HepG2 (cell line): Measurements from ENCODE around the gene EMP2. TPM values are rescaled to one million over a fixed set of nuclear protein-coding genes. Genes with fewer than 3 reads are reported as not detected.

Source experiments
- ATAC-seq: fragments of 200-7000 bp; cut with Tn5 transposase; 3 replicates; pipeline ENCODE4 v1.9.1; 2020; ENCODE audit warnings: mild to moderate bottlenecking, moderate library complexity
- BruUV-seq: library from RNA; stranded (reverse); fragments of 400-500 nt; replicated peaks from 2 replicates; lab custom pipeline; 2021; lab: Mats Ljungman, UMichigan
- CTCF ChIA-PET: fragments of 300-600 bp; formaldehyde crosslinking; extraction: SDS; loops from one replicate; lab custom pipeline; 2021; ENCODE audit warnings: low total read pairs, inconsistent platforms, low intra/inter-chr PET ratio; lab: Yijun Ruan, JAX
- POLR2A ChIA-PET: fragments of 350-600 bp; sonication (Branson Sonifier 250); formaldehyde crosslinking; loops from one replicate; lab custom pipeline; 2020; ENCODE audit warnings: antibody characterized with exemption, inconsistent platforms; lab: Yijun Ruan, JAX
- DNase-seq: peaks from one replicate; pipeline ENCODE4 v3.0.0-alpha.2; 2015; ENCODE audit warnings: low spot score
- FAIRE-seq: peaks from 3 replicates; lab custom pipeline; 2011; peaks lifted over from hg19 to GRCh38; lab: Jason Lieb, UNC
- H2AFZ ChIP-seq: one replicate; pipeline ENCODE4 v1.6.1; 2011; ENCODE audit warnings: low read length, inconsistent platforms
- H3K27ac ChIP-seq: fragments of 300-600 bp; 3 replicates; pipeline ENCODE4 v1.8.0; 2011; ENCODE audit warnings: mixed run types, mild to moderate bottlenecking, mixed read lengths, low read length, inconsistent platforms; ENCODE audit not compliant: insufficient read depth; ENCODE audit errors: extremely low read length
- H3K27me3 ChIP-seq, 2 experiments: fragments of 200-600 bp in 1 of 2; 2 replicates in 1 of 2; 3 replicates in 1 of 2; pipeline versions ENCODE4 v1.6.0 to v1.8.0; 2011; ENCODE audit warnings: low read length in 2 of 2, mild to moderate bottlenecking in 2 of 2, moderate library complexity in 2 of 2, inconsistent platforms in 1 of 2; ENCODE audit not compliant: insufficient read depth in 2 of 2, control insufficient read depth in 1 of 2
- H3K36me3 ChIP-seq, 2 experiments: fragments of 200-600 bp in 1 of 2; replicated peaks in 1 of 2; 2 replicates in 1 of 2; 3 replicates in 1 of 2; pipeline versions ENCODE4 v1.5.1 to v1.8.0; 2011; ENCODE audit warnings: low read length in 2 of 2, inconsistent platforms in 1 of 2; ENCODE audit not compliant: insufficient read depth in 2 of 2, control insufficient read depth in 1 of 2
- H3K4me1 ChIP-seq: 2 replicates; pipeline ENCODE4 v1.5.1; 2012; ENCODE audit warnings: low read length, inconsistent platforms; ENCODE audit not compliant: insufficient read depth
- H3K4me2 ChIP-seq: 2 replicates; pipeline ENCODE4 v1.6.0; 2011; ENCODE audit warnings: low read depth, low read length, inconsistent platforms
- H3K4me3 ChIP-seq, 3 experiments: fragments of 200-600 bp in 1 of 3; sonication (generic), shearing (Covaris generic) in 1 of 3; replicated peaks in 1 of 3; 2 replicates each; pipeline ENCODE4 v1.5.1; 2011 to 2016; ENCODE audit warnings: low read length in 3 of 3, inconsistent platforms in 2 of 3, low read depth in 2 of 3, mild to moderate bottlenecking in 2 of 3, control low read depth in 1 of 3, mixed read lengths in 1 of 3; ENCODE audit not compliant: insufficient read depth in 1 of 3
- H3K79me2 ChIP-seq: one replicate; pipeline ENCODE4 v1.6.1; 2011; ENCODE audit warnings: low read length, inconsistent platforms; ENCODE audit not compliant: insufficient read depth
- H3K9ac ChIP-seq: 2 replicates; pipeline ENCODE4 v1.6.0; 2011; ENCODE audit warnings: mild to moderate bottlenecking, low read depth, low read length, inconsistent platforms; ENCODE audit not compliant: insufficient read depth
- H3K9me3 ChIP-seq: 2 replicates; pipeline ENCODE4 v1.5.1; 2012; ENCODE audit warnings: mild to moderate bottlenecking, low read length
- H4K20me1 ChIP-seq: 2 replicates; pipeline ENCODE4 v1.6.0; 2011; ENCODE audit warnings: inconsistent platforms, mild to moderate bottlenecking, low read length, moderate library complexity; ENCODE audit not compliant: insufficient read depth
- CHD4 ChIP-seq: fragments of 200-600 bp; sonication (generic); IDR thresholded peaks from 2 replicates; pipeline ENCODE4 v1.7.0; 2017; ENCODE audit warnings: mild to moderate bottlenecking, low read length, borderline replicate concordance
- KDM1A ChIP-seq: IDR thresholded peaks from 2 replicates; pipeline ENCODE4 v1.6.1; 2016; ENCODE audit warnings: missing compliant biosample characterization
- KDM5A ChIP-seq: fragments of 200-600 bp; sonication (generic); IDR thresholded peaks from 2 replicates; pipeline ENCODE4 v1.7.0; 2018; ENCODE audit warnings: antibody characterized with exemption, mild to moderate bottlenecking, low read length, borderline replicate concordance
- NCOA5 ChIP-seq: sonication (generic); formaldehyde crosslinking; IDR thresholded peaks from 2 replicates; pipeline ENCODE4 v1.4.0; 2020; ENCODE audit warnings: missing genetic modification reagents
- NR2F1 ChIP-seq, 2 experiments: fragments of 450-650 bp in 1 of 2; formaldehyde crosslinking in 1 of 2; IDR thresholded peaks; 2 replicates each; pipeline versions ENCODE4 v1.5.0 to v1.6.1; 2016 to 2020; ENCODE audit warnings: mild to moderate bottlenecking in 1 of 2, missing compliant biosample characterization in 1 of 2, missing genetic modification reagents in 1 of 2, moderate library complexity in 1 of 2
- RCOR2 ChIP-seq: IDR thresholded peaks from 2 replicates; pipeline ENCODE4 v1.6.1; 2016; ENCODE audit warnings: missing biosample characterization, missing genetic modification reagents
- ZMYM2 ChIP-seq: sonication (generic); formaldehyde crosslinking; IDR thresholded peaks from 2 replicates; pipeline ENCODE4 v1.8.0; 2022; ENCODE audit warnings: mild to moderate bottlenecking, missing genetic modification reagents
- ZMYM3 ChIP-seq: sonication (generic); formaldehyde crosslinking; IDR thresholded peaks from 2 replicates; pipeline ENCODE4 v1.5.1; 2020; ENCODE audit warnings: mild to moderate bottlenecking, missing genetic modification reagents
- ZNF629 ChIP-seq: sonication (generic); formaldehyde crosslinking; conservative IDR thresholded peaks from 2 replicates; pipeline ENCODE4 v1.5.0; 2020; ENCODE audit warnings: missing genetic modification reagents
- ZNF674 ChIP-seq: sonication (generic); formaldehyde crosslinking; IDR thresholded peaks from 2 replicates; pipeline ENCODE4 v1.5.0; 2020; ENCODE audit warnings: low read depth, mild to moderate bottlenecking, missing genetic modification reagents
- WGBS: methylation state at CpG from one replicate; pipeline ENCODE4 v1.1.6; 2017; ENCODE audit warnings: low lambda C conversion rate; 5-methylcytosine and 5-hydroxymethylcytosine counted together
- in situ Hi-C: cut with HindIII; loops from 2 replicates; pipeline ENCODE4 v1.10.0; 2017; ENCODE audit warnings: low pct_unique_long_range_greater_than_20kb; ENCODE audit not compliant: extremely low pct_ligation_motif_present
- intact Hi-C: fragments of 100-400 bp; cut with micrococcal nuclease; formaldehyde crosslinking; loops from one replicate; pipeline ENCODE4 v1.10.0; 2022; ENCODE audit not compliant: unreplicated experiment
- polyA plus RNA-seq, 8 experiments: library from polyadenylated mRNA; depleted of rRNA in 3 of 8; stranded (reverse) in 7 of 8; unstranded in 1 of 8; fragments of >200 nt; fragmentation: Illumina TruSeq in 4 of 8; extraction: Trizol in 4 of 8; gene quantifications; 2 replicates each; pipeline versions ENCODE4 v1.2.1 to v1.2.3, GENCODE V29; 2011 to 2016; ENCODE audit warnings: low read depth in 4 of 8, missing spikeins in 1 of 8, mixed read lengths in 1 of 8; ENCODE audit not compliant: insufficient read depth in 1 of 8
- total RNA-seq, 5 experiments: library from RNA; depleted of rRNA; stranded (reverse); fragments of >200 nt; fragmentation: Illumina TruSeq; extraction: Trizol; gene quantifications; 2 replicates each; pipeline ENCODE4 v1.2.3, GENCODE V29; 2016; ENCODE audit warnings: low read depth in 1 of 5
- TF ChIP-seq, protein P1 (sequence below): sonication (generic); formaldehyde crosslinking; IDR thresholded peaks from 2 replicates; pipeline ENCODE4 v1.4.0; 2020; ENCODE audit warnings: missing genetic modification reagents
- TF ChIP-seq, protein P2 (sequence below): sonication (generic); formaldehyde crosslinking; IDR thresholded peaks from 2 replicates; pipeline ENCODE4 v1.5.0; 2020; ENCODE audit warnings: mild to moderate bottlenecking, missing genetic modification reagents, moderate library complexity

Gene EMP2
- total and polyA plus RNA-seq, 2 of the 13 experiments (the other 11 are each of a cell fraction or from before 2014, with no cell fraction given), result 24.6 to 91.2 TPM

DNA sequence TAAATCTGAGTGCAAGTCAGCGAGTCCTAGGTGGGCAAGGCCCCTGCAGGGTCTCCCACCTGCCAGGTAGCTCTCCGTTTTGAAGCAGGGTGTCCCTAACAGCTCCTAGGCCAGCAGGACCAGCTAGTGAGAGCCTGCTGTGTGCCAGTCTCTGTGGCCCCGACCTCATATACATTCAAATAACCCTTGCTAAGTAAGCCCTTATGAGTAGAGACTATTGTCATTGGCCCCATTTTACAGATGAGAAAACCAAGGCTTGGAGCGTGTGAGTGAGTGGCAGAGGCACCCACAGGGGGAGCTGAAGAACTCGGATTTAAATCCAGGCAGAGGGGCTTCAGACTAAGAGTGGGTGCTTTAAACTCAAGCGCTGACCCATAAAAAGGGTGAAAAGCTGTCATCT is 39.7 kb upstream of the EMP2 start:
- Histone ChIP-seq H3K27me3 (no peaks in the 10 kb centered on the region), H3K27ac (no peak overlapping the region), H3K4me3 (no peak overlapping the region), H3K4me2 (no peak overlapping the region), H2AFZ (no peak overlapping the region), H3K9me3 (no peaks in the 10 kb centered on the region), H4K20me1 (no peaks in the 10 kb centered on the region), H3K9ac (no peak overlapping the region), H3K79me2 (no peaks in the 10 kb centered on the region), H3K36me3 (no peaks in the 10 kb centered on the region), H3K4me1 (peaks cover 90% of the 10 kb centered on the region)
- 48% methylated on average over 6 of the region's 6 CpGs for WGBS
- in situ Hi-C loops, result no loop called here
- TF ChIP-seq CHD4 (peak; percentile 93), KDM5A (no peak), ZNF674 (no peak), KDM1A (CRISPR knock-in tag) (peak; percentile 91), ZMYM3 (CRISPR knock-in tag) (peak; percentile 96), ZNF629 (CRISPR knock-in tag) (peak; percentile 97), NCOA5 (CRISPR knock-in tag) (no peak), ZMYM2 (CRISPR knock-in tag) (peak; percentile 57; the same call in 1 of the 2 replicates), NR2F1 (CRISPR knock-in tag; IDR thresholded peaks at IDR 0.05) (no peak), RCOR2 (peak; percentile 64; the same call in 1 of the 2 replicates)
- TF ChIP-seq, protein P1, sequence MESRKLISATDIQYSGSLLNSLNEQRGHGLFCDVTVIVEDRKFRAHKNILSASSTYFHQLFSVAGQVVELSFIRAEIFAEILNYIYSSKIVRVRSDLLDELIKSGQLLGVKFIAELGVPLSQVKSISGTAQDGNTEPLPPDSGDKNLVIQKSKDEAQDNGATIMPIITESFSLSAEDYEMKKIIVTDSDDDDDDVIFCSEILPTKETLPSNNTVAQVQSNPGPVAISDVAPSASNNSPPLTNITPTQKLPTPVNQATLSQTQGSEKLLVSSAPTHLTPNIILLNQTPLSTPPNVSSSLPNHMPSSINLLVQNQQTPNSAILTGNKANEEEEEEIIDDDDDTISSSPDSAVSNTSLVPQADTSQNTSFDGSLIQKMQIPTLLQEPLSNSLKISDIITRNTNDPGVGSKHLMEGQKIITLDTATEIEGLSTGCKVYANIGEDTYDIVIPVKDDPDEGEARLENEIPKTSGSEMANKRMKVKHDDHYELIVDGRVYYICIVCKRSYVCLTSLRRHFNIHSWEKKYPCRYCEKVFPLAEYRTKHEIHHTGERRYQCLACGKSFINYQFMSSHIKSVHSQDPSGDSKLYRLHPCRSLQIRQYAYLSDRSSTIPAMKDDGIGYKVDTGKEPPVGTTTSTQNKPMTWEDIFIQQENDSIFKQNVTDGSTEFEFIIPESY (CRISPR knock-in tag), result peak; percentile 49; the same call in 1 of the 2 replicates
- TF ChIP-seq, protein P2, sequence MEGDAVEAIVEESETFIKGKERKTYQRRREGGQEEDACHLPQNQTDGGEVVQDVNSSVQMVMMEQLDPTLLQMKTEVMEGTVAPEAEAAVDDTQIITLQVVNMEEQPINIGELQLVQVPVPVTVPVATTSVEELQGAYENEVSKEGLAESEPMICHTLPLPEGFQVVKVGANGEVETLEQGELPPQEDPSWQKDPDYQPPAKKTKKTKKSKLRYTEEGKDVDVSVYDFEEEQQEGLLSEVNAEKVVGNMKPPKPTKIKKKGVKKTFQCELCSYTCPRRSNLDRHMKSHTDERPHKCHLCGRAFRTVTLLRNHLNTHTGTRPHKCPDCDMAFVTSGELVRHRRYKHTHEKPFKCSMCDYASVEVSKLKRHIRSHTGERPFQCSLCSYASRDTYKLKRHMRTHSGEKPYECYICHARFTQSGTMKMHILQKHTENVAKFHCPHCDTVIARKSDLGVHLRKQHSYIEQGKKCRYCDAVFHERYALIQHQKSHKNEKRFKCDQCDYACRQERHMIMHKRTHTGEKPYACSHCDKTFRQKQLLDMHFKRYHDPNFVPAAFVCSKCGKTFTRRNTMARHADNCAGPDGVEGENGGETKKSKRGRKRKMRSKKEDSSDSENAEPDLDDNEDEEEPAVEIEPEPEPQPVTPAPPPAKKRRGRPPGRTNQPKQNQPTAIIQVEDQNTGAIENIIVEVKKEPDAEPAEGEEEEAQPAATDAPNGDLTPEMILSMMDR (CRISPR knock-in tag), result 0 out of 2 replicates have a peak, but pooled peaks have one; percentile 6
- ATAC-seq (no peak), DNase-seq (no peak), FAIRE-seq (no peak)
- CTCF ChIA-PET, result no interaction called here
- no TSS peak for BruUV-seq
- POLR2A ChIA-PET, result no interaction called here
- intact Hi-C loops, result no loop called here
